Naive thymus-derived CD4-positive, alpha-beta T cell (primary cell): ENCODE measurements around the gene SLC25A41. TPM values are rescaled to one million over a fixed set of nuclear protein-coding genes. Genes with fewer than 3 reads are reported as not detected.
A peak's percentile ranks its signal among the peaks of the same experiment; 100 is the strongest.

Experiments used
- ATAC-seq: fragments of 150-1000 bp; cut with Tn5 transposase; 2 replicates; pipeline ENCODE4 v1.10.0; 2021; ENCODE audit warnings: mild to moderate bottlenecking, moderate library complexity
- CTCF ChIA-PET: fragments of 350-600 bp; sonication (Branson Sonifier 250); formaldehyde crosslinking; loops from one replicate; lab custom pipeline; 2021; ENCODE audit warnings: antibody characterized with exemption; lab: Charles Lee
- POLR2A ChIA-PET: fragments of 350-600 bp; sonication (Branson Sonifier 250); formaldehyde crosslinking; loops from one replicate; lab custom pipeline; 2021; ENCODE audit warnings: antibody characterized with exemption, inconsistent platforms; lab: Charles Lee
- DNase-seq, 9 donors: peaks; one replicate each; pipeline versions ENCODE4 v3.0.0 to v3.0.0-alpha.2; 2020 to 2022; ENCODE audit warnings: mixed read lengths in 1 of 9
- H3K27ac ChIP-seq: one replicate; pipeline ENCODE4 v1.7.0; 2013; ENCODE audit warnings: mild to moderate bottlenecking, low read depth, low read length, moderate library complexity
- H3K27me3 ChIP-seq, 2 donors: one replicate each; pipeline ENCODE4 v1.7.0; 2013; ENCODE audit warnings: low read length in 2 of 2, mild to moderate bottlenecking in 2 of 2, moderate library complexity in 2 of 2; ENCODE audit not compliant: control insufficient read depth in 2 of 2, insufficient read depth in 2 of 2
- H3K36me3 ChIP-seq, 3 experiments: 1 replicate in 2 of 3; 2 replicates in 1 of 3; pipeline ENCODE4 v1.7.0; 2013; ENCODE audit warnings: low read length in 3 of 3, mild to moderate bottlenecking in 3 of 3, moderate library complexity in 1 of 3; ENCODE audit not compliant: insufficient read depth in 3 of 3, control insufficient read depth in 2 of 3
- H3K4me1 ChIP-seq, 2 donors: one replicate each; pipeline ENCODE4 v1.7.0; 2013; ENCODE audit warnings: low read length in 2 of 2, mild to moderate bottlenecking in 2 of 2, moderate library complexity in 1 of 2; ENCODE audit not compliant: control insufficient read depth in 2 of 2, insufficient read depth in 2 of 2
- H3K4me3 ChIP-seq: 2 replicates; pipeline ENCODE4 v1.7.0; 2013; ENCODE audit warnings: mild to moderate bottlenecking, low read length
- H3K9me3 ChIP-seq, 3 experiments: 1 replicate in 2 of 3; 2 replicates in 1 of 3; pipeline ENCODE4 v1.7.0; 2013; ENCODE audit warnings: low read length in 3 of 3; ENCODE audit not compliant: control insufficient read depth in 2 of 3
- H3K27ac Mint-ChIP-seq, 9 donors: one replicate each; pipeline ENCODE4 v1.8.0; 2020 to 2022; ENCODE audit warnings: mixed read lengths in 9 of 9, mild to moderate bottlenecking in 8 of 9, moderate library complexity in 5 of 9, inconsistent platforms in 2 of 9
- H3K27me3 Mint-ChIP-seq, 5 donors: one replicate each; pipeline ENCODE4 v1.8.0; 2021 to 2022; ENCODE audit warnings: mixed read lengths in 5 of 5, mild to moderate bottlenecking in 1 of 5
- H3K36me3 Mint-ChIP-seq, 5 donors: one replicate each; pipeline ENCODE4 v1.8.0; 2020 to 2022; ENCODE audit warnings: mixed read lengths in 5 of 5, mild to moderate bottlenecking in 3 of 5, inconsistent platforms in 1 of 5
- H3K4me1 Mint-ChIP-seq, 7 donors: one replicate each; pipeline ENCODE4 v1.8.0; 2020 to 2022; ENCODE audit warnings: mixed read lengths in 7 of 7, mild to moderate bottlenecking in 3 of 7, inconsistent platforms in 1 of 7
- H3K4me3 Mint-ChIP-seq, 10 donors: one replicate each; pipeline ENCODE4 v1.8.0; 2020 to 2022; ENCODE audit warnings: mild to moderate bottlenecking in 10 of 10, mixed read lengths in 10 of 10, moderate library complexity in 6 of 10, inconsistent platforms in 2 of 10
- H3K9me3 Mint-ChIP-seq, 11 donors: one replicate each; pipeline ENCODE4 v1.8.0; 2020 to 2022; ENCODE audit warnings: mixed read lengths in 11 of 11, mild to moderate bottlenecking in 4 of 11, inconsistent platforms in 1 of 11, moderate library complexity in 1 of 11
- intact Hi-C, 2 donors: fragments of 100-400 bp; cut with micrococcal nuclease; formaldehyde crosslinking; loops; one replicate each; pipeline ENCODE4 v1.15.1; 2023
- polyA plus RNA-seq, 2 donors: library from polyadenylated mRNA; unstranded; fragments of 300-500 nt; fragmentation: Illumina TruSeq; gene quantifications; one replicate each; pipeline ENCODE4 v1.2.3, GENCODE V29; 2021
- total RNA-seq, 6 experiments: library from RNA in 5 of 6; stranded (reverse) in 5 of 6; gene quantifications; 1 replicate in 5 of 6; 2 replicates in 1 of 6; pipeline ENCODE4 v1.2.3 and lab custom pipeline; 2021 to 2026

SLC25A41 gene
- total RNA-seq, result under 1 TPM in 1 of 5 experiments, not detected in 4; 0.32 TPM
- not detected for polyA plus RNA-seq
- not detected for total RNA-seq (lab: John Stamatoyannopoulos, UW)

DNA sequence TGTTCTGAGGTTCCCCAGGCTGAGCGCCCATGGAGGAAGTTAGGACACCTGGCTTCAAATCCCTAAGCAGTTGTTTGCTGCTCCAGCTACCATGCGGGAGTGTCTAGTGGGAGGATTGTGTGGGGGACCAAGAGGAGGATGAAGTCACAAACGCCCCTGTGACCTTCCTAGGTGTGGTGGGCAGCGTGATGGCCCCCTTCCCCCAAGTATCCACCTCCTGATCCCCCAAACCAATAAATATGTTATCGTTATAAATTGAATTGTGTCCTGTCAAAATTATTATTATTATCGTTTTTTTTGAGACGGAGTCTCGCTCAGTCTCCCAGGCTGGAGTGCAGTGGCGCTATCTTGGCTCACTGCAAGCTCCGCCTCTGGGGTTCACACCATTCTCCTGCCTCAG lies at the start of gene SLC25A41:
SLC25A41 (minus strand) TSS at position 101 of the 400 bp plus-strand sequence; CDS start at position 31, 70 bp downstream.
- Mint-ChIP-seq H3K27ac (no peak within 1 kb of the TSS), H3K27me3 (no peaks in the 10 kb centered on the region), H3K4me1 (peaks cover 0 to 12% (median 4%) of the 10 kb centered on the region in 7 donors), H3K4me3 (no peak within 1 kb of the TSS), H3K9me3 (peaks cover 0 to 2% (median 0%) of the 10 kb centered on the region in 11 donors), H3K36me3 (no peaks in the 10 kb centered on the region)
- ATAC-seq (no peak), DNase-seq (no peak)
- CTCF ChIA-PET, result no interaction called here
- H3K4me3 ChIP-seq, result no peak within 1 kb of the TSS
- no peaks in the 10 kb centered on the region for H3K9me3 ChIP-seq
- no peaks in the 10 kb centered on the region for H3K27me3 ChIP-seq
- POLR2A ChIA-PET, result no interaction called here
- intact Hi-C loops, result no loop called here
- H3K36me3 ChIP-seq, result no peaks in the 10 kb centered on the region
- H3K4me1 ChIP-seq, result peaks cover 0 to 9% of the 10 kb centered on the region in 2 donors
- no peak within 1 kb of the TSS for H3K27ac ChIP-seq

DNA sequence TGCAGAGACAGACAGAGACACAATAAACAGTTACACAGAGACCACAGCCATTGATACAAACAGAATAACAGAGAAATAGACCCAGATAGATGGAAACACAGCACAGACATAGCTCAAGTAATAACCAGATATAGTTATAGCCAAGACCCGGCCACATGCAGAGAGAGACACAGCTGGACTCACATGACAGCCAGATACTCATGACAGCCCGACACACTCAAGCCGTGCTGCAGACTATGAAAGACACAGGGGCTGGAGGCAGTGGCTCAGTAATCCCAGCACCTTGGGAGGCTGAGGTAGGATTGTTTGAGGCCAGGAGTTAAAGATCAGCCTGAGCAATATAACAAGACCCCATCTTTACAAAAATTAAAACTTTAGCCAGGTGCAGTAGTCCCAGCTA lies 49.7 kb upstream of the SLC25A41 start:
- H3K27me3 Mint-ChIP-seq, result no peaks in the 10 kb centered on the region
- peak overlapping the region in 7 of 10 donors; percentile 13 to 90 (median 17) for H3K4me3 Mint-ChIP-seq
- Histone ChIP-seq H3K4me1 (peaks cover 26 to 27% of the 10 kb centered on the region in 2 donors), H3K36me3 (peaks cover 0 to 11% (median 5%) of the 10 kb centered on the region in 3 experiments), H3K27me3 (no peaks in the 10 kb centered on the region), H3K4me3 (no peak overlapping the region), H3K9me3 (no peaks in the 10 kb centered on the region), H3K27ac (peak overlapping the region; percentile 27)
- no peak for ATAC-seq
- POLR2A ChIA-PET, result interaction anchor here (0.7 to 1.1 kb wide), 4 partner anchors 9 to 33 kb away, joined by 3 to 5 read pairs (median 4); no protein-coding TSS in a partner anchor
- no peaks in the 10 kb centered on the region for H3K9me3 Mint-ChIP-seq
- intact Hi-C loops, result loop anchor here (2.0 to 10.0 kb wide), 2 partner anchors 22 to 58 kb away; partner anchors contain the start of gene KHSRP (in 1 of the 2)
- peak overlapping the region; percentile 67 to 99 (median 88) for H3K27ac Mint-ChIP-seq
- peaks cover 0 to 8% (median 0%) of the 10 kb centered on the region in 5 donors for H3K36me3 Mint-ChIP-seq
- CTCF ChIA-PET, result no interaction called here
- DNase-seq, result no peak
- peaks cover 30 to 46% (median 40%) of the 10 kb centered on the region in 7 donors for H3K4me1 Mint-ChIP-seq

DNA sequence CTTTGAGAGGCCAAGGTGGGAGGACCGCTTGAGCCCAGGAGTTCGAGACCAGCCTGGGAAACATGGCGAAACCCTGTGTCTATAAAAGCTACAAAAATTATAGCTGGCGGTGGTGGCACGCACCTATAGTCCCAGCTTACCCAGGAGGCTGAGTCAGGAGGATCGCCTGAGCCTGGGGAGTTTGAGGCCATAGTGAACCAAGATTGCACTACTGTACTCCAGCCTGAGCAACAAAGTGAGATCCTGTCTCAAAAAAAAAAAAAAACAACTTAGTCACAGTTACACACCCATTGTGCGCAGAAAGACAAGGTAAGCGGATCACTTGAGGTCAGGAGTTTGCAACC lies 48.8 kb upstream of the SLC25A41 start:
- intact Hi-C loops, result loop anchor here (2.0 to 10.0 kb wide), 2 partner anchors 22 to 58 kb away; partner anchors contain the start of gene KHSRP (in 1 of the 2)
- Histone ChIP-seq H3K36me3 (peaks cover 0 to 17% (median 5%) of the 10 kb centered on the region in 3 experiments), H3K27ac (peak overlapping the region; percentile 94), H3K9me3 (no peaks in the 10 kb centered on the region), H3K4me1 (peaks cover 26 to 27% of the 10 kb centered on the region in 2 donors), H3K27me3 (no peaks in the 10 kb centered on the region), H3K4me3 (peak overlapping the region; percentile 95)
- ChIA-PET POLR2A (interaction anchor here (0.7 to 2.2 kb wide), 9 partner anchors 8 to 110 kb away, joined by 3 to 24 read pairs (median 8); partner anchors contain the start of genes ALKBH7, CRB3, KHSRP and SLC25A23), CTCF (interaction anchor here (0.7 to 1.5 kb wide), 2 partner anchors 22 to 710 kb away, joined by 3 to 4 read pairs; partner anchors contain the start of gene SLC25A23)
- DNase-seq (no peak), ATAC-seq (no peak)
- H3K27ac Mint-ChIP-seq, result peak overlapping the region; percentile 93 to 99 (median 96)
- H3K4me3 Mint-ChIP-seq, result peak overlapping the region; percentile 88 to 100 (median 96)
- peaks cover 30 to 46% (median 40%) of the 10 kb centered on the region in 7 donors for H3K4me1 Mint-ChIP-seq
- H3K36me3 Mint-ChIP-seq, result peaks cover 0 to 8% (median 0%) of the 10 kb centered on the region in 5 donors
- H3K27me3 Mint-ChIP-seq, result no peaks in the 10 kb centered on the region
- no peaks in the 10 kb centered on the region for H3K9me3 Mint-ChIP-seq

DNA sequence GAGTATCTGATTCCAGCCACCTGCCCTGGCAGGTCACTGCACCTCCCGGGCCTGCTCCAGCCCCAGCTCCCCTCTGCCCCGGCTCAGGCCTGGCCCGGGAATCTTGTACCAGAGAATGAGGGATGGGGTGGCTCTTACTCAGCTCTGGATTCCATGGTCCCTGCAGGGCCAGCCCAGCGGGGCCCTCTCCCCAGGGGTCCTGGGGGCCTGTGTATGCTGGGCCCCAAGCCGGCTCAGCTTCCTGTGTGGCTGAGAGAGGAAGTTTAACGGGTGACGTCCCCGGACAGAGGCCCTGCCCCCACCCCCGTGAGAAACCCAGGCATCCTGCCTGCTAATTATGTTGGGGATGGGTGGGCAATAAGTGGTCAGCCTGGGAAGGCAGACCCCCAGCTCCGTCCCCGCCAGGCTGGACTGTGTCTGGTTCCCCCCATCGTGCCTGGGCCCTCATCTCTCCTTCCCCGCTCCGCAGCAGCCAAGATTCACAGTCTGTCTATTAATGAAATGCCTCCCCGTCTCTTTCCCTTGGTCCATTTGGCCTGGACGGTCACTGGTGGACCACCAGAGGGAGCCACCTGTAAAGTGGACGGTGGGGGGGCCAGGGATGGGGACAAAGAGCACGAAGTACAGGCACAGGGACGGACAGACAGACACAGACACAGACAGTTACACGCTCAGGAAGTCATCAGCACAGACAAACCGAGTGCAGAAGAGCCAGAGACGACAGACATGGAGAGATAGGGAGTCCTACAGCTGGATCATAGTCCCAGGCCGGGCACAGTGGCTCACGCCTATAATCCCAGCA lies 48.2 kb upstream of the SLC25A41 start, which contains the start of gene DENND1C:
DENND1C (minus strand) TSS at position 247 of the 802 bp plus-strand sequence; CDS start at position 155, 92 bp downstream.
- peak within 1 kb of the TSS; percentile 88 to 100 (median 96) for H3K4me3 Mint-ChIP-seq
- Histone ChIP-seq H3K36me3 (peaks cover 5 to 22% (median 5%) of the 10 kb centered on the region in 3 experiments), H3K9me3 (no peaks in the 10 kb centered on the region), H3K27ac (peak within 1 kb of the TSS; percentile 94), H3K27me3 (no peaks in the 10 kb centered on the region), H3K4me3 (peak within 1 kb of the TSS; percentile 95), H3K4me1 (peaks cover 26 to 27% of the 10 kb centered on the region in 2 donors)
- H3K36me3 Mint-ChIP-seq, result peaks cover 0 to 8% (median 0%) of the 10 kb centered on the region in 5 donors
- intact Hi-C loops, result loop anchor here (1.0 to 10.0 kb wide), 4 partner anchors 21 to 57 kb away; partner anchors contain the start of gene KHSRP (in 1 of the 2)
- ChIA-PET CTCF (interaction anchor here (0.6 to 1.7 kb wide), 5 partner anchors 12 to 711 kb away, joined by 3 to 8 read pairs (median 3); partner anchors contain the start of gene SLC25A23), POLR2A (interaction anchor here (0.7 to 2.2 kb wide), 18 partner anchors 8 to 913 kb away, joined by 3 to 24 read pairs (median 5); partner anchors contain the start of genes ALKBH7, CRB3, KHSRP and SLC25A23)
- no peaks in the 10 kb centered on the region for H3K27me3 Mint-ChIP-seq
- ATAC-seq (peak; percentile 91), DNase-seq (peak; percentile 52 to 67 (median 67))
- peak within 1 kb of the TSS; percentile 93 to 99 (median 96) for H3K27ac Mint-ChIP-seq
- peaks cover 30 to 46% (median 40%) of the 10 kb centered on the region in 7 donors for H3K4me1 Mint-ChIP-seq
- H3K9me3 Mint-ChIP-seq, result no peaks in the 10 kb centered on the region

DNA sequence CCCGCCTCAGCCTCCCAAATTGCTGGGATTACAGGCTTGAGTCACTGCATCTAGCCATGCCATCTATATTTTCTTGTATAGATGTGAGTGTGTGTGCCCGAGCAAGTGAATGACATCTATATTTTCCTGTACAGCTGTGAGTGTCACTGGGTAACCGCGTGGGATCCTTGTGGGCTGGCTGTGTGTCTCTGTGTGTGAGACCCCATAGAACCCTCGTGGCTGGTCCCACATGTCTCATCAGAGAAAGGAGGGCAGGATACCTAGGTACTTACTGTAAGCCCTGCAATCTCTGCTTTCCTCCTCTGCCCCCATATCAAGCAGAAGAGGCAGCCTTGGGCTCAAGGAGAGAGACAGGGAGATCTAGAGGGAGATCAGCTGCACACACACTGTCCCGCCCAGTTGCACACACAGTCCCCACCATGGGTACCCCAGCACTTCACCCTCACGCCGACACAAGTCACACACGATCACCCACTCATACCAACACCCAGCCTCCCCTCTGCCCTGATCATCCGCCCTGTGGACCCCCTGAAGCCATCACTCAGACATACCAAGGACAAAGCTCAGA lies 47.4 kb upstream of the SLC25A41 start:
- ATAC-seq, result peak; percentile 5
- DNase-seq, result peak in 2 of 9 donors; percentile 16 to 18
- CTCF ChIA-PET, result interaction anchor here (0.6 to 1.7 kb wide), 3 partner anchors 11 to 36 kb away, joined by 3 to 8 read pairs (median 3); no protein-coding TSS in a partner anchor
- POLR2A ChIA-PET, result interaction anchor here (0.5 to 2.2 kb wide), 18 partner anchors 8 to 914 kb away, joined by 3 to 24 read pairs (median 5); partner anchors contain the start of genes ALKBH7, CRB3, KHSRP and SLC25A23
- H3K36me3 Mint-ChIP-seq, result peaks cover 0 to 14% (median 0%) of the 10 kb centered on the region in 5 donors
- peak overlapping the region; percentile 88 to 100 (median 96) for H3K4me3 Mint-ChIP-seq
- intact Hi-C loops, result loop anchor here (1.0 to 10.0 kb wide), 3 partner anchors 21 to 56 kb away; partner anchors contain the start of gene KHSRP (in 1 of the 2)
- Histone ChIP-seq H3K4me1 (peaks cover 26 to 27% of the 10 kb centered on the region in 2 donors), H3K36me3 (peaks cover 10 to 30% (median 13%) of the 10 kb centered on the region in 3 experiments), H3K27ac (peak overlapping the region; percentile 94), H3K4me3 (peak overlapping the region; percentile 95), H3K9me3 (no peaks in the 10 kb centered on the region), H3K27me3 (no peaks in the 10 kb centered on the region)
- H3K27me3 Mint-ChIP-seq, result no peaks in the 10 kb centered on the region
- H3K4me1 Mint-ChIP-seq, result peaks cover 30 to 49% (median 40%) of the 10 kb centered on the region in 7 donors
- no peaks in the 10 kb centered on the region for H3K9me3 Mint-ChIP-seq
- H3K27ac Mint-ChIP-seq, result peak overlapping the region; percentile 93 to 99 (median 96)
